GM18951 (cell line): ENCODE measurements around the gene C1QL1.

Experiments
- POLR2A ChIP-seq: IDR thresholded peaks from 4 replicates; pipeline ENCODE4 v1.6.1; 2011; ENCODE audit warnings: mild to moderate bottlenecking; ENCODE audit not compliant: insufficient read length, insufficient read depth; ENCODE audit errors: extremely low read depth
- in situ Hi-C: fragments of 300-500 bp; cut with MboI; formaldehyde crosslinking; loops from one replicate; pipeline ENCODE4 v1.12.0; 2022; ENCODE audit warnings: low sequenced_read_pairs, mixed read lengths, inconsistent platforms; ENCODE audit not compliant: unreplicated experiment

The C1QL1 gene

DNA sequence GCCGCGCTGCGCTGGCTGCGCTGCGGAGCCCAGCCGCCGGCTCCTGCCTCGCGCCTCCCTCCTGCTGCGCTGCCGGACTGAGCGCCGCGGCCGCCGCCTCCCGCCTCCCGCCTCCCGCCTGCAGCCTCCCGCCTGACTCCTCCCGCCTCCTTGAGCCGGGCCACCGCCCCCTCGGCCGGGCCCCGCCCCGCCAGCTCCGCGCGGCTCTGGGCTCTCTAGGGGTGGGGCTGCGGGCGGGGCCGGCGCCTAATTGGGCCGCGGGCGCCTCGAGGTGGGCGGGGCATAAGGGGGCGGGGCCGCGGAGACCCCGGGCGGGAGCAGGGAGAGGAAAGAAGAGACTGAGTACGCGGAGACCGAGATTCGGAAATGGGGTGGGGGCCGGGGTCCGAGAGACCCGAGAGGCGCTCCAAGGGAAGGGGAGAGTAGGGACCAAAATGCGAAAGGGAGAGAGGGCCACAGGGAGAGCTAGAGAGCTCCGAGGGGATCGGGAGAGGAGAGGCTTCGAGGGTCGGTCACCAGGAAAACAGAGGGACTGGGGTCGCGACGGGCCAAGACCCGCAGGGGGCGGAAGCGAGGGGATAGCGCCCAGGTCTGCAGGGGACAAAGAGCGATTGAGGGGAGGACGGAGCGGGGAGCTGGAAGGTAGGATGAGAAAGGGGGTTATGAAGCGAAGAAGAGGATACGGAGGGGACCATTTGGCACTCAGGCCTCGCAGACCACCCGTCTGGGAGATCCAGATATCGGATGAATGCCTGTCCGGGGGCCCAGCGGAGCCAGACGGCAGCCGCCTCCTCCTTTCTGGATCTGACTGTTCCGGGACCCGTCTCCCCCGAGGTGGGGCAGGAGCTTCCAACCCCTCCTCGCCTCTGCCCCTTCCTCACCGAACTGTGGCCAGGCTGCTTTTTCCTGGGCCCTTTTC lies at the start of gene C1QL1:
C1QL1 (minus strand) TSS at position 79 of the 919 bp plus-strand sequence. CDS start 255 bp downstream, outside the sequence.
- in situ Hi-C loops = no loop called here
- TF ChIP-seq POLR2A = no peak

DNA sequence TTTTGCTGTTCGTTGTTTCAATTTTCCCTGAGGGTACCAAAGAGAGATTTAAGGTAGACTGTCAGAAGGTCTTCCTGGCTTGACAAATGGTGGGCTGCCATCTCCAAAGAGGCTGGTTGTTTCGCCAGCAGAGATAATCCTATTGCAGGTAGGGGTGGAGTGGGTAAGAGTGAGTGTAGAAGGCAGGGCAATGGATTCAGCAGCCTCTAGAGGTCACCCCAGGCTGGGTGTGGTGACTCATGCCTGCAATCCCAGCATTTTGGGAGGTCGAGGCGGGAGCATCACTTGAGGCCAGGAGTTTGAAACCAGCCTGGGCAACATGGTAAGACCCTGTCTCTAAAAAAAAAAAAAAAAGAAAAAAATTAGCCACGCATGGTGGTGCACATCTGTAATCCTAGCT lies 48.7 kb upstream of the C1QL1 start:
- in situ Hi-C loops = loop anchor here (10.0 kb wide), 1 partner anchor 92 kb away; no protein-coding TSS in a partner anchor
- TF ChIP-seq POLR2A = no peak

- TF ChIP-seq POLR2A = no peak
- in situ Hi-C loops = loop anchor here (10.0 kb wide), 1 partner anchor 91 kb away; no protein-coding TSS in a partner anchor
These were observed 48.1 kb upstream of the C1QL1 start for GRCh38 chr17:45016237-45016636.

DNA sequence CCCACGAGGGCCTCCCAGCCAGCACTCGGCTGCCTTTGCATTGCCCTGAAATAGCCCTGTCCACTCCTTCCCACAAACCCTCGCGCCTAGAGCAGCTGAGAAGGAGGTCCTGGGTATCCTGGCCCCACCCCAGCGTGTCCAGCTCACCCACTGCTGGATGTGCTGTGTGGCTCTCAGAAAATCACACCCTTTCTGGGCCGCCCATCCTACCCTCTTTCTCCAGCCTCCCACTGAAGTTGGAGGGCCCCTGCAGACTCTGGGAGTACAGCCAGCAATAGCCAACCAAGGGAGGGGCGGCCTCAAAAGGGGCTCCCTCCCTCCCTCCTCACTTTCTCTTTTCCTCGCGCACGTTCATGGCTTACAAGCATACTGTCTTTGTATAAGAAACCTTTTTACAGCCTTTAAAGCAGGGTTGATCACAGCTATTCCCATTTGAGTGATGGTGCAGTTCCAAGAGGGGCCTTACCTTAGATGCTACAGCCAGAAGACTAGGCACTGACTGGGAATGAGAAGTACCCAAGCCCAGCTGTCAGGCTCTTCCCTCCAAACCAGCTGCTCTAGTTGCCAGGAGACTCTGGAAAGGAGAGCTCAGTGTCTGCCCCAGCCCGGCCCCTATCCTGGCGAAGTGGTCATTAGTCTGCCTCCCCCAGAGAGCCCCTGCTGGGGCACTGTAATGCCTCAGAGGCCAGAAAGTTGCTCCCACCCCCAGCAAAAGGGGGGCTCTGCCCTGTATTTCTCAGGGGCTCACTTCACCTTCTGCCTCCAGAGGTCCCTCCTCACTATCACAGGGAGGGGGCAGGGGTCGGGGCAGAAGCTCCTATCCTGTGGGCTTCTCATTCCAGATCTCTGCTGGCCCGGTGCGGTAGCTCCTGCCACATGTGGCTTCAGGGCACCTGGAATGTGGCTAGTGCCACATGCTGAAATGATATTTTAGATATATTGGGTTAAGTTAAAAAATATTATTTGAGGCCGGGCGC lies 45.2 kb upstream of the C1QL1 start:
- no peak for TF ChIP-seq POLR2A
- in situ Hi-C loops = loop anchor here (10.0 kb wide), 1 partner anchor 89 kb away; no protein-coding TSS in a partner anchor

DNA sequence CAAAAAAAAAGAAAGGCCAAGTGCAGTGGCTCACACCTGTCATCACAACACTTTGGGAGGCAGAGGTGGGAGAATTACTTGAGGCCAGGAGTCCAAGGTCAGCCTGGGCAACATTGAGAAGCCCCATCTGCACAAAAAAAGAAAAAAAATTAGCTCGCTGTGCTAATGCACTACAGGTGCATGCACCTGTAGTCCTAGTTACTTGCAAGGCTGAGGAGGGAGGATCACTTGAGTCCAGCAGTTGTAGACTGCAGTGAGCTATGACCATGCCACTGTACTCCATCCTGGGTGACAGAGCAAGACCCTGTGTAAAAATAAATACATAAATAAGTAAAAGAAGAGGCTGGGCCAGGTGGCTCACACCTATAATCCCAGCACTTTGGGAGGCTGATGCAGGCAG lies 43.7 kb upstream of the C1QL1 start:
- in situ Hi-C loops = loop anchor here (10.0 kb wide), 1 partner anchor 87 kb away; no protein-coding TSS in a partner anchor
- no peak for TF ChIP-seq POLR2A

GRCh38 chr17:45009676-45010467 lies 41.8 kb upstream of the C1QL1 start:
- in situ Hi-C loops = loop anchor here (10.0 kb wide), 1 partner anchor 85 kb away; no protein-coding TSS in a partner anchor
- no peak for TF ChIP-seq POLR2A

- in situ Hi-C loops = no loop called here
- no peak for TF ChIP-seq POLR2A
These were observed 40.1 kb upstream of the C1QL1 start for GRCh38 chr17:45008216-45008615.

DNA sequence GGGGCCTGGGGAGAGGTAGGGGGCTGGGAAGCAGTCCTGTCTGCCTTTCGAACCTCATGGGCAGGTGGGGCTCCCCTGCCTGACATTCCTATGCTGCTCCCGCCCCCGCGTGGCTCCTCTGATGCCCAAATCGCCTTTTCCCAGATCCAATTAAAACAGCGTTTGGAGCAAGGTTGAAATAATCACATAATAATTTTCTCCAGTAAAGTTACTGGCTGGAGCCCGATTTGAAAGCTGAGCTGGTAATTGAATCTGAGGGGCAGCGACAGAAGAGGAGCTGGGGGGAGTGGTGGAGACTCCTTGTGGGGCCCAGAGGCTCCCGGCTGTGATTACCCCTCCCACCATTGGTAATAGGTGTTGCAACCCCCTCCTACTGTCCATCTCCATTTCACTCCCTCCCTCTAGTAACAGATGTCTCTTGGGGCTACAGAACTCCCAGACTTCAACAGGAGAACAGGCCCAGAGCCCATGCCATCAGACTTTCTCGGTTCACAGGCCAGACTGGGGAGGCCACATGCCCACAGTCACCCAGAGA lies 38.9 kb upstream of the C1QL1 start:
- no peak for TF ChIP-seq POLR2A
- in situ Hi-C loops = no loop called here

- TF ChIP-seq POLR2A = no peak
- in situ Hi-C loops = no loop called here
These were observed 37.6 kb upstream of the C1QL1 start for GRCh38 chr17:45005700-45006099.

- TF ChIP-seq POLR2A = no peak
- in situ Hi-C loops = no loop called here
These were observed 36.3 kb upstream of the C1QL1 start for GRCh38 chr17:45004388-45004787.

- in situ Hi-C loops = no loop called here
- TF ChIP-seq POLR2A = no peak
These were observed 35.8 kb upstream of the C1QL1 start for GRCh38 chr17:45003877-45004276.

DNA sequence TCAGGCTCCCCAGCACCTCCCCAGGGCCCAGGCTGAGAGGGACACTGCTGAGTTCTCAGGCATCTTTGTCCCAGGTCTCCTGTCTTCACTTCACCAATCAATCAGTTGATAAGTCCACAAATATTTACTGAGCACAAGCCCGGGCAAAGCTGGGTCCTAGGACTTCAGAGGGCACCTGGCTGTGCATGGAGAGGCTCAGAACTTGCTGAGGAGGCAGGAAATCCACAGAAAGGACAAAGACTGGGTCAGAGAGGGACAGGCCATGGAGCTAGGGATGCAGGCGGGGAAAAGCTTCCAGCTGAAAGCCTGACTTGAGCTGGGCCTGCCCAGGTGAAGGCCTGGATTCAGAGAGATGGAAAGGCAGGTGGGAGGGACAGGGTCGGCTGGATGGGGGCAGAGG lies 33.2 kb upstream of the C1QL1 start:
- in situ Hi-C loops = no loop called here

DNA sequence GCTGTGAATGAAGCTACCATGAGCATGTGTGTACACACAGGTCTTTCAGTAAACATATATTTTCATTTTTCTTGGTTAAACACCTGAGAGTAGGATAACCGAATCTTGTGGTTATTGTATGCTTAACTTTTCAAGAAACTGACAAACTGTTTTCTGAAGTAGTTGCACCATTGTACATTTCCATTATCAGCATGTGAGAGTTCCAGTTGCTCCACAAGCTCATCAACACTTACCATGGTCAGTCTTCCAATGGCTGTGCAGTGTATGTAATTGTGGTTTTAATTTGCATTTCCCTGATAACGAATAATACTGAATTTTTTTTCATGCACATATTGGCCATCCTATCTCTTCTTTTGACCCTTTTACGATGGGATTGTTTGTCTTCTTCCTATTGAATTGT lies 31.3 kb upstream of the C1QL1 start:
- in situ Hi-C loops = no loop called here

More for the DNA sequence above, 33.2 kb upstream of the C1QL1 start:
- TF ChIP-seq POLR2A = no peak

More for the DNA sequence above, 31.3 kb upstream of the C1QL1 start:
- no peak for TF ChIP-seq POLR2A
